Astrocyte (in vitro differentiated cells and primary cell): ENCODE data around the gene CSNK1E. TPM values are rescaled to one million over a fixed set of nuclear protein-coding genes. Genes with fewer than 3 reads are reported as not detected.

ENCODE experiments used
- DNase-seq: peaks from one replicate; pipeline ENCODE4 v3.0.0-alpha.2; 2010; ENCODE audit warnings: low read depth
- FAIRE-seq: peaks from 2 replicates; lab custom pipeline; 2011; peaks lifted over from hg19 to GRCh38; lab: Jason Lieb, UNC
- H2AFZ ChIP-seq: 2 replicates; pipeline ENCODE4 v1.6.0; 2012; ENCODE audit warnings: low read depth, low read length, inconsistent platforms
- H3K27ac ChIP-seq: 2 replicates; pipeline ENCODE4 v1.5.1; 2011; ENCODE audit warnings: low read depth, low read length, inconsistent platforms
- H3K27me3 ChIP-seq: 2 replicates; pipeline ENCODE4 v1.6.0; 2011; ENCODE audit warnings: low read length, inconsistent platforms; ENCODE audit not compliant: insufficient read depth
- H3K36me3 ChIP-seq: 2 replicates; pipeline ENCODE4 v1.5.1; 2011; ENCODE audit warnings: low read length, inconsistent platforms; ENCODE audit not compliant: insufficient read depth
- H3K4me1 ChIP-seq: 2 replicates; pipeline ENCODE4 v1.5.1; 2011; ENCODE audit warnings: low read length, inconsistent platforms; ENCODE audit not compliant: insufficient read depth
- H3K4me2 ChIP-seq: 2 replicates; pipeline ENCODE4 v1.6.0; 2012; ENCODE audit warnings: low read length, inconsistent platforms
- H3K4me3 ChIP-seq: 2 replicates; pipeline ENCODE4 v1.5.1; 2011; ENCODE audit warnings: low read depth, mild to moderate bottlenecking, low read length, inconsistent platforms; ENCODE audit not compliant: insufficient read depth
- H3K79me2 ChIP-seq: 2 replicates; pipeline ENCODE4 v1.6.0; 2012; ENCODE audit warnings: mild to moderate bottlenecking, low read length, inconsistent platforms; ENCODE audit not compliant: insufficient read depth
- H3K9ac ChIP-seq: 2 replicates; pipeline ENCODE4 v1.6.0; 2012; ENCODE audit warnings: mild to moderate bottlenecking, low read length, inconsistent platforms
- H3K9me3 ChIP-seq: 2 replicates; pipeline ENCODE4 v1.5.1; 2012; ENCODE audit warnings: low read depth, mild to moderate bottlenecking, low read length, inconsistent platforms; ENCODE audit not compliant: insufficient read depth
- H4K20me1 ChIP-seq: 2 replicates; pipeline ENCODE4 v1.6.0; 2012; ENCODE audit warnings: low read length, inconsistent platforms; ENCODE audit not compliant: insufficient read depth
- H3K27ac Mint-ChIP-seq: one replicate; pipeline ENCODE4 v1.8.0; 2021; ENCODE audit warnings: mild to moderate bottlenecking, mixed read lengths; ENCODE audit not compliant: unreplicated experiment
- H3K27me3 Mint-ChIP-seq: one replicate; pipeline ENCODE4 v1.8.0; 2021; ENCODE audit warnings: low read depth, mixed read lengths; ENCODE audit not compliant: unreplicated experiment
- H3K36me3 Mint-ChIP-seq: one replicate; pipeline ENCODE4 v1.8.0; 2021; ENCODE audit warnings: low read depth, mixed read lengths; ENCODE audit not compliant: unreplicated experiment
- H3K4me1 Mint-ChIP-seq: one replicate; pipeline ENCODE4 v1.8.0; 2021; ENCODE audit warnings: low read depth, mixed read lengths; ENCODE audit not compliant: unreplicated experiment
- H3K4me3 Mint-ChIP-seq: one replicate; pipeline ENCODE4 v1.8.0; 2021; ENCODE audit warnings: mild to moderate bottlenecking, moderate library complexity, mixed read lengths; ENCODE audit not compliant: unreplicated experiment
- H3K9me3 Mint-ChIP-seq: one replicate; pipeline ENCODE4 v1.8.0; 2021; ENCODE audit warnings: mild to moderate bottlenecking, mixed read lengths; ENCODE audit not compliant: unreplicated experiment
- EZH2 ChIP-seq: IDR thresholded peaks from 2 replicates; pipeline ENCODE4 v1.6.1; 2012; ENCODE audit warnings: mild to moderate bottlenecking, low read length, inconsistent platforms; ENCODE audit not compliant: insufficient read depth
- total RNA-seq: library from RNA; stranded (reverse); gene quantifications from 2 replicates; pipeline ENCODE4 v1.2.1, GENCODE V29; 2021
- TF ChIP-seq, protein P1 (sequence below): IDR thresholded peaks from 2 replicates; pipeline ENCODE4 v1.5.1; 2011; ENCODE audit warnings: low read depth, mild to moderate bottlenecking, inconsistent platforms, low read length, moderate library complexity; ENCODE audit not compliant: insufficient read depth

CSNK1E gene
- total RNA-seq, 1 donor from 2014 or later, result 171 TPM

DNA sequence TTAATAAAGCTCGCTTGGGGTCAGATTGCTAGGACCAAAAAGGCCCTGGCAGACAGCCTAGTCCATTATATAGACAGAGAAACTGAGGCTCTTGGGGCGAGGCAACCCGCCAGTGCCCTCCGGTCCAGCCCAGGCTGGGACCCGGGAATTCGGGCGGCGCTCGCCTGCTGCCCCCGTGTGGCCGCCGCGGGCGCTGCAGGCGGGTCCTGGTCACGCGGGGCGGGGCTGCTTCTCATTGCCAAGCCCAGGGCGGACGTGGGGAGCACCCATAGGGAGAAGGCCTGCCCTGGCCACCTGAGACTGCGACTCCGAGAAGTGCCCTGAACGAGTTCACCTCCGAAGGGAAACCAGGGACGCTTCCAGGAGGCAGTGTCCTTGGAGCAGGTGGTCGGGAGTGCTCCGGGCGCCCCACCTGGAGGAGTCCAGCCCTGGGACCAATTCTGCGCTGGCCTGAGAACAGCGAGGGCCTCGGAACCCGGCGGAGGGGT is 36.0 kb upstream of the CSNK1E start:
- Mint-ChIP-seq H3K4me1 (peaks cover 3% of the 10 kb centered on the region), H3K27me3 (no peaks in the 10 kb centered on the region), H3K36me3 (peaks cover 2% of the 10 kb centered on the region), H3K9me3 (no peaks in the 10 kb centered on the region), H3K27ac (peak overlapping the region; percentile 12), H3K4me3 (peak overlapping the region; percentile 27)
- TF ChIP-seq, protein P1, sequence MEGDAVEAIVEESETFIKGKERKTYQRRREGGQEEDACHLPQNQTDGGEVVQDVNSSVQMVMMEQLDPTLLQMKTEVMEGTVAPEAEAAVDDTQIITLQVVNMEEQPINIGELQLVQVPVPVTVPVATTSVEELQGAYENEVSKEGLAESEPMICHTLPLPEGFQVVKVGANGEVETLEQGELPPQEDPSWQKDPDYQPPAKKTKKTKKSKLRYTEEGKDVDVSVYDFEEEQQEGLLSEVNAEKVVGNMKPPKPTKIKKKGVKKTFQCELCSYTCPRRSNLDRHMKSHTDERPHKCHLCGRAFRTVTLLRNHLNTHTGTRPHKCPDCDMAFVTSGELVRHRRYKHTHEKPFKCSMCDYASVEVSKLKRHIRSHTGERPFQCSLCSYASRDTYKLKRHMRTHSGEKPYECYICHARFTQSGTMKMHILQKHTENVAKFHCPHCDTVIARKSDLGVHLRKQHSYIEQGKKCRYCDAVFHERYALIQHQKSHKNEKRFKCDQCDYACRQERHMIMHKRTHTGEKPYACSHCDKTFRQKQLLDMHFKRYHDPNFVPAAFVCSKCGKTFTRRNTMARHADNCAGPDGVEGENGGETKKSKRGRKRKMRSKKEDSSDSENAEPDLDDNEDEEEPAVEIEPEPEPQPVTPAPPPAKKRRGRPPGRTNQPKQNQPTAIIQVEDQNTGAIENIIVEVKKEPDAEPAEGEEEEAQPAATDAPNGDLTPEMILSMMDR, result peak; percentile 58
- no peak for TF ChIP-seq EZH2
- H4K20me1 ChIP-seq, result peaks cover 3% of the 10 kb centered on the region
- no peak overlapping the region for H2AFZ ChIP-seq
- H3K36me3 ChIP-seq, result no peaks in the 10 kb centered on the region
- no peaks in the 10 kb centered on the region for H3K9me3 ChIP-seq
- no peaks in the 10 kb centered on the region for H3K4me1 ChIP-seq
- DNase-seq (no peak), FAIRE-seq (no peak)
- H3K9ac ChIP-seq, result no peak overlapping the region
- H3K4me2 ChIP-seq, result no peak overlapping the region
- no peak overlapping the region for H3K27ac ChIP-seq
- no peak overlapping the region for H3K4me3 ChIP-seq
- H3K27me3 ChIP-seq, result no peaks in the 10 kb centered on the region
- no peaks in the 10 kb centered on the region for H3K79me2 ChIP-seq

DNA sequence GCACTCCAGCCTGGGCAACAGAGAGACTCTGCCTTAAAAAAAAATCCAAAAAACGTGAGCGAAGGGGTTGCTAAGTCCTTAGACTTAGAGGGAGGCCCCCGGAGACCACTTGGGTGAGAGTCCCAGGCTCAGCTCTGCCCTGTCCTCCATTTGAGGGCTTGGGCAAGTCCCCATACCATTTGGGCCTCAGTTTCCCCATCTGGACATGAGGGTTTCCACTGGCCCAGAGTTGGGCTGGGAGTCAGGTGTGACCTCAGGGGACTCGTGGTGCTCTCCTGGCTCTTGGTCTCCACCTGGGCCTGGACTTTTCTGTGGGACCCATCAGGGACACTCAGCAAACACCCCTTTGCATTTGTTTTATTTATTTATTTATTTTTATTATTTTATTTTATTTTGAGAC is 35.2 kb upstream of the CSNK1E start:
- no peak for FAIRE-seq
- Histone ChIP-seq H3K79me2 (no peaks in the 10 kb centered on the region), H3K27ac (no peak overlapping the region)

More for the DNA sequence above, 35.2 kb upstream of the CSNK1E start:
- TF ChIP-seq, protein P1, result no peak
- TF ChIP-seq EZH2, result no peak
- no peak overlapping the region for H3K4me3 ChIP-seq
- Mint-ChIP-seq H3K27ac (no peak overlapping the region), H3K4me3 (no peak overlapping the region), H3K9me3 (no peaks in the 10 kb centered on the region), H3K27me3 (no peaks in the 10 kb centered on the region), H3K4me1 (peaks cover 3% of the 10 kb centered on the region), H3K36me3 (peaks cover 2% of the 10 kb centered on the region)
- no peaks in the 10 kb centered on the region for H3K4me1 ChIP-seq
- peaks cover 3% of the 10 kb centered on the region for H4K20me1 ChIP-seq
- H3K9me3 ChIP-seq, result no peaks in the 10 kb centered on the region
- no peak overlapping the region for H3K9ac ChIP-seq
- H3K27me3 ChIP-seq, result no peaks in the 10 kb centered on the region
- H3K36me3 ChIP-seq, result no peaks in the 10 kb centered on the region
- no peak overlapping the region for H3K4me2 ChIP-seq
- no peak overlapping the region for H2AFZ ChIP-seq
- no peak for DNase-seq
